ENCODE results near the gene ZNF513. TPM values are rescaled to one million over a fixed set of nuclear protein-coding genes. Genes with fewer than 3 reads are reported as not detected.
A peak's percentile ranks its signal among the peaks of the same experiment; 100 is the strongest.

Gene ZNF513
- total RNA-seq, 1 donor from 2014 or later, result 39.3 TPM

DNA sequence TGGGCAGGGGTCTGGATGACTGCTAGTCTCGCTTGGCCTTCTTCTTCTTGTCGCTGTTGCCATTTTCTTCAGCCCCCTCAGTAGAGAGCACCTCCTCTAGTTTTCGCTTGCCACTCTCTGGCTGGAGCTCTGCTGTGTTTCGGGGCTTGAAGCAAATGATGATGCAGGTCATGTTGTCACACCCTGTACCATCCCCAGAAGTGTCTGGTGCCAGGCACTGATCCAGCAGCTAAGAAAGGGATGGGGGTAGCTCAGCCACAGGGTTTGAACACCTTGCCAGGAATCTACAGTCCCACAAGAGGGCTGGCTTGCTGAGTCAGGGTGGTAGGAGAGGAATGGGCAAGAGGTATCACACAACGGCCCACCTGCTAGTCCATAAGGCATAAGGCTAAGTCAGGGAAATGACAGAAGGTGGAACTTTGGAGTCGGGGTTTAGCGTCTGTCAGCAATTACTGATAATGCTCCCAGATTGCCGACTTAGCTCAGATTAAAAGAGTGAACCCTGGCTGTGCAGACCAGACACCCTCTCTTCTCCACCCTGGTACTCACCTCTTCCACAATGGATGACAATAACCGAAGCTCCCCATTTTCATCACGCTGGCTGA is 1.1 kb upstream of the ZNF513 start:
- no peak for DNase-seq (ENCODE audit: low spot score)

DNA sequence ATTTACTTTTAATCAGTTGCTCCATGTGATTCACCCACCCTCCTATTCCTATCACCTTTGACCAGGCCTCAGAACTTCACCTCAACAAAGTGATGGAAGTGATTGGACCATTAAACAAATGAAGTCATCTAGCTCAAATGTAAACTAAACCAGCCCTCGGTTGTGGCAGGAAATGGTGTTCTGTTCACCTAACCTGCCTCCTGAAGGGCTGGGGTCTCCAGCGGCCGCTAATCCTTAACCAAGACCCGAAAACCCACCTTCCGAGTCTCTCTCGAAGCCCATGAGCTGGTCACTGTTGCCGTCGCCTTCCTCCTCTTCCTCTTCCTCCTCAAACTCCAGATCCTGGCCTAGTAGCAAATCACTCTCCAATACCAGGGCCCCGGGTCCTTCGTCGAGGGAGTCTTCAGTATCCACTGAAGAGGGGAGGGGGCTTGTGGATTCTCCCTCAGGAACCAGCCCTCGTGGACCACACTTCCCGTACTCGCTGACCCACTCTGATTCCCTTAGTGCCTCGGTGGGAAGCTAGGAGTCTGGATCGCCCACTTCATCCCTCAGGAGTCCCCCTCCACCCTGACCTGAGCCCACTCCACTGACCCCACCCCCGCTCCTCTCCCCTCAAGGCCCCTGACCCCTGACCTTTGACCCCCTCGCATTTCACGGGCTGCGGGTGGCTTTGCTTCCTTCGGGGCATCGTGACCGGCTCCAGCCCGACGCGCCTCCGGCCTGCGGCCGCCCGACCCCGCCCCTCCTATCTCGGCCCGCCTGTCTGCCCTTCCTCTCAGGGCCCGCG is 503 bp downstream of the ZNF513 start:
- DNase-seq (ENCODE audit: low spot score), result peak; percentile 83

DNA sequence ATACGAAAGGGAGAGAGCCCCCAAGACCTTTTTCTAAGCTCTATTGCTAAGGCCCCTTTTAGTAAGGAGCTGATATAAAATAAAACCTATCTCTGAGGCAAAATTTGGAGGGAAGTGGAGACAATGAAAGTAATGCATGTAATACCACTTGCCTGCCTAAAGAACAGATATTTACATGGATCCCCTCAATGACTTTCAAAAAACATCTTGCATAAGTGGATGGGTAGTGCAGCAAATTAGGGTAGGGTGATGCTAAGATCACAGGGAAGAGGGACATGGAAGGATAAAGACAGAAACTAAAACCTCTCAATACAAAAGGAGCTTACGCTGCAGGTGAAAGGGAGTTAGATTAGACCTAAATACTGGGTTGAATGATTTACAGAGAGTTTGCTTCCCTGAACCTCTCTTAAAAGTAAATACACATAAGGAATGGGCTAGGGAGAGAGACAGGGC is 1.1 kb downstream of the ZNF513 start:
- DNase-seq (ENCODE audit: low spot score), result no peak

GRCh38 chr2:27378809-27379290 is 1.7 kb downstream of the ZNF513 start:
- DNase-seq (ENCODE audit: low spot score), result no peak

DNA sequence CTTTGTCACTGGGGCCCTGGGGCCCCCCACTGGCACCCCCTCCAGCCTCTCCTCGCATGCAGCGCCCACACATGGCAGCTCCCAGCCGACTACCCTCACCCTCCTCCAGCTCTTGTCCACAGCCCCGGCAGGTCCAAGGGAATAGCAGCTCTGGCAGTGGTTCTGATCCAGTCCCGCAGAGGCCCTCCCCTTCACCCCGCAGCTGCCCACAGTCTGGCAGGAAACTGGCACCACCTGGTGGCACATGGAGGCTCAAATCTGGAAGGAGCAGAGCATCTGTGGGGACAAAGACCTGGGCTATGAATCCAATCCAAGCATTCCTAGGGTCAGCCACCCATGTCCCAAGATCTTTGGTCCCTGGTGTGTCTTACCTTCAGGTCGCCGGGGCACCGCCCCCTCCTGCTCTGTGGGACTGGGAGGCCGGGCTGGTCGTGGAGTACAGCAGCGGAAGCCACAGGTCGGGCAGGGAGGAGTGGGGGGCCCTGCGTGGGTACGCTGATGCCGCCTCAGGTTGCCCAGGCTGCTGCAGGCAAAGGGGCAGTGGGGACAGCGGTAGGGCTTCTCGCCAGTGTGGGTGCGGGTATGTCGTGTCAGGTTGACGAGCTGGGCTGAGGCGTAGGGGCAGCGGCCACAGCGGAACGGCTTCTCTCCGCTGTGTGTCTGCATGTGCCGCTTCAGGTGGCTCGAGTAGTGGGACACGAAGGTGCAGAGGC is 2.3 kb downstream of the ZNF513 start:
- DNase-seq (ENCODE audit: low spot score), result peak; percentile 49

DNA sequence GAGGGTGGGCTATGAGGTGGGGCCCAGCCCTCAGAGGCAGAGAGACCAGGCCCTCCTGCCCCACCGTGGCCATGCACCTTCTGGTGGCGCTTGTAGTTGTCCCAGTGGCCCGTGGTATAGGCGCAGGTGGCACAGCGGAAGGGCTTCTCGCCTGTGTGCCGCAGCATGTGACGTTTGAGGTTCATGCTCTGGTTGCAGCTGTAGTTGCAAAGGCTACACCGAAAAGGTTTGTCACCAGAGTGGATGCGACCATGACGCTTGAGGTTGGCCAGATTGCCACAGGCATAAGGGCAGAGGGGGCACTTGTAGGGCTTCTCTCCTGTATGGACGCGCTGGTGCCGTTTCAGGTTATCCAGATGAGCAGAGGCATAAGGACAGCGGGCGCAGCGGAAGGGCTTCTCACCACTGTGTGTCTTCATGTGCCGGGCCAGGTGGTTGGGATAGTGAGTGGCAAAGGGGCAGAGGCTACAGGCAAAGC is 2.9 kb downstream of the ZNF513 start:
- DNase-seq (ENCODE audit: low spot score), result no peak

DNA sequence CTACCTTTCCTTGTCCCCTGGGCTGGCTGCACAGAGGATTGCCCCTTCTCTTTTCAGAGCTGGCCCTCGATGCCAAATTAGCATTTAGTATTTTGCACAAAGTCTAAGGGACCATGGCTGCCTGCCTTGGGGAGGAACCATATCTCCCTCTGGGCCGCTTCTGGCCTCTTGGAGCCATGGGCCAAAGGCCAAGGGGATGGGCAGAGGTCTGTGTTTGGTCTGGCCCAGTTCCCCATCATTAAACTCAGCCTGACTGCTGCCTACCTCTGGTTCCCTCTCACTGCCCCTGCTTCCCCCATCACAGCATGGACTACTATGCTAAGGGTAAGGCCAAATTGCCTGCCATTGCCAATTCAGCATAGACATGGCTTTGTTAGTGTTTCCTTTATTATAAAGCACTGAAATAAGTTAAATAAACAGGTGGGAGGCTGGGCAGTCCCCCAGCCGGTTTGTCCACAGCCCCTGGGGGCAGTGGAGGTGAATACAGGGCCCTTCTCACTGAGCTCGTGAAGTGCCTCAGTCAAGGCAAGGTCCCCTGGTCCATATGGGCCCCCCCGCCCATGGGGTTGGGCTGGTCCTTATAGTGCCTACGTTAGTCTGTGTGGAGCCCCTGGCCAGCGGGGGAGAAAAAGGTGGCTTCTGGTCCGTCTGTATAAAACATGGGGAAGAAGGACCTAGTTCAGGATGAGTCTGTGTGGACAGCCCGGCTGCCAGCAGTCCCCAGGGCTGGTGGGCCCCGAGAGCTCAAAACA is 3.5 kb downstream of the ZNF513 start:
- no peak for DNase-seq (ENCODE audit: low spot score)

DNA sequence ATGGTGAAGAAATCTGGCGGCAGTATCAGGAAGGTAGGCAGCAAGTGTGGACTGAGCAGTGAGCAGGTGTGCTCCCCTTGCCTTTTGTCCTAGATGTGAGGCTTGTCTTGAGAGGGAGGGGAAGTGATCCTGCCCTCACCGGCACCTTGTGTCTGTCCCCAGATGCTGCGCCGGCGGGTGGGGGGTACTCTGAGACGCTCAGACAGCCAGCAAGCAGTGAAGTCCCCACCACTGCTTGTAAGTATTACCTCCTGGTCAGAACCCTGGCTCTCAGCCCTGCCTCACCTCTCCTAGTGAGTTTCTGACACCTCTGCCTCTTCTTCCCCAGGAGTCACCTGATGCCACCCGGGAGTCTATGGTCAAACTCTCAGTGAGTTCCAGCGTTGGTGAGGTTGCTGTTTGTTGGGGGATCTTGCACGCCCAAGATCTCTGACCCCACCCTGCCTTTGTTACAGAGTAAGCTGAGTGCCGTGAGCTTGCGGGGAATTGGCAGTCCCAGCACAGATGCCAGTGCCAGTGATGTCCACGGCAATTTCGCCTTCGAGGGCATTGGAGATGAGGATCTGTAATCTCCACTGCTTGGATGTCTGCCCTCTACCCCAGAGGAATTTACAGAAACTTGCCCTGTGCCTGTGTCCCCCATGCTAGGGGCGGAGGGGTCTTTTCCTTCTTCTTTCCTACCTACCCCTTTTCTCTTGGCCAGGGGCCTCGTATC is 4.2 kb downstream of the ZNF513 start:
- DNase-seq (ENCODE audit: low spot score), result no peak

DNA sequence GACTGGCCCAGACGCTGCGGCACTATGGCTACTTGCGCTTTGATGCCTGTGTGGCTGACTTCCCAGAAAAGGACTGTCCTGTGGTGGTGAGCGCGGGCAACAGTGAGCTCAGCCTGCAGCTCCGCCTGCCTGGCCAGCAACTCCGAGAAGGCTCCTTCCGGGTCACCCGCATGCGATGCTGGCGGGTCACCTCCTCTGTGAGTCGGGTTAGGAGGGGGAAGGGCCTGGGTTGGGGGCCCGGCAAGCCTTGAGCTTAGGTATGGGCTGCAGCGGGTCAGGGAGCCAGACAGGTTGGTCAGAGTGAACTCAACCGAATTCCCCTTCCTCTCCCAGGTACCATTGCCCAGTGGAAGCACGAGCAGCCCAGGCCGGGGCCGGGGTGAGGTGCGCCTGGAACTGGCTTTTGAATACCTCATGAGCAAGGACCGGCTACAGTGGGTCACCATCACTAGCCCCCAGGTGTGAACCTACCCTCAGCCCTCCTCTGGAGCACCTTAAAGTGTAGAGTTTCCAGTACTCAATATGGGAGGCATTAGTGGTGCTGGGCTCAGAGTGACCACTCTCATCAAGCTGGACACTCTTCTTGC is 4.9 kb downstream of the ZNF513 start:
- no peak for DNase-seq (ENCODE audit: low spot score)

DNA sequence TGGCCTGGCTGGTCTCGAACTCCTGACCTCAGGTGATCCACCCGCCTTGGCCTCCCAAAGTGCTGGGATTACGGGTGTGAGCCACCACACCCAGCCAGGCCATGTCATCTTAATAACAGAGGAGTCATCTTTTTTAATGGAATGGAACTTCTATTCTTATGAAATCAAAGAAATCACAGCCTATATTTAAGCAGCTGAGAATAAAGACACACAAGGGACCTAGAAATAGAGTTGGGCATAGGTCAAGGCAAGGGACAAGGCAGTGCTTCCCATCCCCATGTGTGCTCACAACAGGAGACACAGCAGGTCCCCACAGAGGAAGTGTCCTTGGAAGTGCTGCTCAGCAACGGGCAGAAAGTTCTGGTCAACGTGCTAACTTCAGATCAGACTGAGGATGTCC is 7.0 kb downstream of the ZNF513 start:
- no peak for DNase-seq (ENCODE audit: low spot score)

- no peak for DNase-seq (ENCODE audit: low spot score)
Measured at GRCh38 chr2:27372937-27373336, 7.6 kb downstream of the ZNF513 start.

DNA sequence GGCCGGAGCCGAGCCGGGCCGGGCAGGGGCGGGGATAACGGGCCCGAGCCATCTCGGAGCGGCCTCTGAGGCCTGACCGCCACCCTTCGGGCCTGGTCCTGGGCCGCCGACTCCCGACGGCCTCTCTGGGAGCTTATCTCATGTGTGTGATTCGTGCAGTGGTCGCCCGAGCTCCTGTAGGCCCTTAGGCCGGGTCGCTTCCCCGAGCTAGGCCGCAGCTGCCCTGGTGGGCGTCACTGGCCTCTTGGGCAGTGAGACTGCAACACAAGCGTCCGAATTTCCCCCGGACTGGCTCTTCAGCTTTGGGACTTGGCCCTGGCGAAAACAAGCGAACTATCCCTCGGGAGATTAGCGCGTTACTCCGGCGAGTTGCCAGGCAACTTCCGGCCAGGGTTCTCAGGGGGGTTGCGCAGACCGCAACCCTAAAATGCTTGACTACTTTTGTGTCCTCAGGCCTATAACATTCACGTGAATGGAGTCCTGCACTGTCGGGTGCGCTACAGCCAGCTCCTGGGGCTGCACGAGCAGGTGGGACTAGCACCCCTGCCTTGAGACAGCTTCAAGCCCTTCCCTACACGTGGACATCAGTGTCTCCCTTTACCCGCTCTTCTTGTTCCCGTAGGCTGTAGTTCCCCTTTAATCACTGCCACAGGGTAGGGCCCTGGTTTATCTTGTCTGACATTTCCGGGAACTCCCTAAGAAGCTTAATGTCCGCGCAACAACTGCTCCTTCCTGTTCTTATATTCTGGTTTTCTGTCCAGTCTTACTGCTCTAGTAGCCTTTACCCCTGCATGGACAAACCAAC is 9.5 kb downstream of the ZNF513 start:
- DNase-seq (ENCODE audit: low spot score), result peak; percentile 61

GRCh38 chr2:27370026-27370815 is 10.3 kb downstream of the ZNF513 start, which contains the start of the genes EIF2B4 and SNX17:
Gene EIF2B4 (minus strand): TSS chr2:27370338. CDS start chr2:27370314, 24 bp downstream.
Gene SNX17 (plus strand): TSS chr2:27370616. CDS start chr2:27370744, 128 bp downstream.
- peak; percentile 99 for DNase-seq (ENCODE audit: low spot score)

GRCh38 chr2:27369471-27370025 is 11.0 kb downstream of the ZNF513 start:
- no peak for DNase-seq (ENCODE audit: low spot score)

GRCh38 chr2:27363933-27364332 is 16.6 kb downstream of the ZNF513 start:
- DNase-seq (ENCODE audit: low spot score), result no peak

- no peak for DNase-seq (ENCODE audit: low spot score)
Measured at GRCh38 chr2:27362678-27363420, 17.7 kb downstream of the ZNF513 start.

- DNase-seq (ENCODE audit: low spot score), result peak; percentile 95
Measured at GRCh38 chr2:27356382-27357181, 24.0 kb downstream of the ZNF513 start, which contains the start of gene GTF3C2. Gene GTF3C2 (minus strand): TSS chr2:27356764. CDS start chr2:27343554, 13,210 bp downstream.
